RWPE2 (cell line): Measurements from ENCODE around the gene FAM120B.
"Not testable (repeated sequence)": the region's sequence is repeated elsewhere in the genome, so short reads cannot be mapped to it uniquely, and the experiment has no call there.

Experiments
- ATAC-seq: fragments of 200-7000 bp; cut with Tn5 transposase; 3 replicates; pipeline ENCODE4 v1.9.1; 2021; ENCODE audit warnings: low read depth
- DNase-seq: peaks from one replicate; pipeline ENCODE4 v3.0.0-alpha.2; 2020; ENCODE audit warnings: low spot score
- H3K27ac ChIP-seq: fragments of 450-650 bp; 2 replicates; pipeline ENCODE4 v1.5.1; 2017; ENCODE audit warnings: mild to moderate bottlenecking; ENCODE audit not compliant: poor library complexity, severe bottlenecking
- H3K27me3 ChIP-seq: fragments of 250-450 bp; sonication (Bioruptor Pico); 2 replicates; pipeline ENCODE4 v1.5.1; 2021; ENCODE audit warnings: mild to moderate bottlenecking, moderate library complexity; ENCODE audit not compliant: insufficient read depth, poor library complexity, severe bottlenecking
- H3K36me3 ChIP-seq: fragments of 250-450 bp; sonication (Bioruptor Pico); 2 replicates; pipeline ENCODE4 v1.5.1; 2020; ENCODE audit warnings: low read depth, mild to moderate bottlenecking, moderate library complexity
- H3K4me1 ChIP-seq: fragments of 250-450 bp; sonication (Bioruptor Pico); 2 replicates; pipeline ENCODE4 v1.5.1; 2021; ENCODE audit warnings: mild to moderate bottlenecking, moderate library complexity; ENCODE audit not compliant: insufficient read depth, poor library complexity, severe bottlenecking
- H3K4me3 ChIP-seq: fragments of 250-450 bp; sonication (Bioruptor Pico); 2 replicates; pipeline ENCODE4 v1.5.1; 2021; ENCODE audit warnings: mild to moderate bottlenecking, moderate library complexity; ENCODE audit not compliant: severe bottlenecking
- H3K9me3 ChIP-seq: fragments of 250-450 bp; sonication (Bioruptor Pico); 2 replicates; pipeline ENCODE4 v1.5.1; 2021; ENCODE audit warnings: mild to moderate bottlenecking, moderate library complexity; ENCODE audit not compliant: severe bottlenecking
- CTCF ChIP-seq: fragments of 450-650 bp; IDR thresholded peaks from one replicate; pipeline ENCODE4 v1.5.1; 2017; ENCODE audit warnings: mild to moderate bottlenecking, moderate library complexity; ENCODE audit not compliant: poor library complexity, severe bottlenecking

Gene FAM120B

GRCh38 chr6:170316071-170316470, 9.5 kb downstream of the FAM120B start:
- no peaks in the 10 kb centered on the region for H3K27me3 ChIP-seq
- H3K27ac ChIP-seq, result no peak overlapping the region
- TF ChIP-seq CTCF, result no peak
- H3K9me3 ChIP-seq, result no peaks in the 10 kb centered on the region
- DNase-seq (no peak), ATAC-seq (peak; percentile 60; the same call in 1 of the 3 replicates)
- H3K4me1 ChIP-seq, result no peaks in the 10 kb centered on the region
- no peak overlapping the region for H3K4me3 ChIP-seq
- H3K36me3 ChIP-seq, result peaks cover 43% of the 10 kb centered on the region

- no peak for DNase-seq
- H3K4me1 ChIP-seq, result no peaks in the 10 kb centered on the region
- H3K4me3 ChIP-seq, result no peak overlapping the region
- no peak for ATAC-seq
- H3K27me3 ChIP-seq, result no peaks in the 10 kb centered on the region
- peaks cover 33% of the 10 kb centered on the region for H3K36me3 ChIP-seq
- H3K9me3 ChIP-seq, result no peaks in the 10 kb centered on the region
- TF ChIP-seq CTCF, result no peak
- H3K27ac ChIP-seq, result no peak overlapping the region
These were observed 10.5 kb downstream of the FAM120B start for GRCh38 chr6:170317076-170317475.

GRCh38 chr6:170317718-170318117, 11.2 kb downstream of the FAM120B start:
- Histone ChIP-seq H3K4me3 (no peak overlapping the region), H3K9me3 (no peaks in the 10 kb centered on the region), H3K4me1 (no peaks in the 10 kb centered on the region), H3K36me3 (peaks cover 33% of the 10 kb centered on the region), H3K27ac (no peak overlapping the region), H3K27me3 (no peaks in the 10 kb centered on the region)
- no peak for DNase-seq
- TF ChIP-seq CTCF, result no peak
- ATAC-seq, result no peak

- Histone ChIP-seq H3K36me3 (peaks cover 56% of the 10 kb centered on the region), H3K4me3 (no peak overlapping the region), H3K27me3 (no peaks in the 10 kb centered on the region), H3K4me1 (no peaks in the 10 kb centered on the region), H3K9me3 (no peaks in the 10 kb centered on the region), H3K27ac (no peak overlapping the region)
- TF ChIP-seq CTCF, result no peak
- no peak for DNase-seq
- no peak for ATAC-seq
These were observed 22.8 kb downstream of the FAM120B start for GRCh38 chr6:170329321-170329720.

- H3K4me1 ChIP-seq, H3K4me3 ChIP-seq, H3K27me3 ChIP-seq, DNase-seq, H3K9me3 ChIP-seq, H3K27ac ChIP-seq, ATAC-seq: not testable (repeated sequence)
- H3K36me3 ChIP-seq, result peaks cover 36% of the 10 kb centered on the region
These were observed 28.6 kb downstream of the FAM120B start for GRCh38 chr6:170335199-170335598.
